Measurements from ENCODE around the gene NCF4.

NCF4 gene

DNA sequence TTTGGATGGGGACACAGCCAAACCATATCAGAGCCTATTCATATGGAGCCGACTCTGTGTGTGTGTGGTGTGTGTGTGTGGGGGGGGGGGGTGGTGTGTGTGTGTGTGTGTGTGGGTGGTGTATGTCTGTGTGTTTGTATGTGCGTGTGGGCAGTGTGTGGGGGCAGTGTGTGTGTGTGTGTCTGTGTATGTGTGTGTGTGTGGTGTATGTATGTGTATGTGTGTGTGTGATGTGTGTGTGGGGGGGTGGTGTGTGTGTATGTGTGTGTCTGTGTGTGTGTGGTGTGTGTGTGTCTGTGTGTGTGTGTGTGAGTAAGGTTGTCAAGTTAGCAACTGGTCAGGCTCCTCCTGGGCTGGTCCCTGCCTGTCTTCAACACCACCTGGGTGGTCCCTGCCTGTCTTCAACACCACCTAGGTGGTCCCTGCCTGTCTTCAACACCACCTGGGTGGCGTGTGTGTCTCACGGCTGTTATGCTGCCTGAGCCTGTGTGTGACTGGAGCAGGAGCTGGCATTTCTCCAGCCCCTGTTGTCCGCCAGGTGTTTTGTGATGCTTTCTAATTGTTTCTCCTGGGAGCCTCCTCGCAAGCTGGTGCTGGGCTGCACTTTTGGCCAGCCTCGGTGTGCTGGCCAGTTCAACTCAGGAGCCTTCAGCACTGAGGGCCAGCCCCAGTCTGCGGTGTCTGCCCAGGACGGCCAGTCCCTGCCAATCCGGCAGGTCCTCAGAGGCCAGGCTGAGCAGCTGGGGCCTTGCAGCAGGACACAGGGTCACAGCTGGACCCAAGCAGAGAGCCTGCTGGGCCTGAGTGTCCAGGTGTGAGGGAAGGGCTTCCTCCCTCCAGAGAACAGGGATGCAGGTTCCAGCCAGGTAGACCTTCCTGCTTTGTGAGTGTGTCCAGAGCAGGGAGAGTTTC, 22.4 kb upstream of the NCF4 start:
- no peak for DNase-seq

DNA sequence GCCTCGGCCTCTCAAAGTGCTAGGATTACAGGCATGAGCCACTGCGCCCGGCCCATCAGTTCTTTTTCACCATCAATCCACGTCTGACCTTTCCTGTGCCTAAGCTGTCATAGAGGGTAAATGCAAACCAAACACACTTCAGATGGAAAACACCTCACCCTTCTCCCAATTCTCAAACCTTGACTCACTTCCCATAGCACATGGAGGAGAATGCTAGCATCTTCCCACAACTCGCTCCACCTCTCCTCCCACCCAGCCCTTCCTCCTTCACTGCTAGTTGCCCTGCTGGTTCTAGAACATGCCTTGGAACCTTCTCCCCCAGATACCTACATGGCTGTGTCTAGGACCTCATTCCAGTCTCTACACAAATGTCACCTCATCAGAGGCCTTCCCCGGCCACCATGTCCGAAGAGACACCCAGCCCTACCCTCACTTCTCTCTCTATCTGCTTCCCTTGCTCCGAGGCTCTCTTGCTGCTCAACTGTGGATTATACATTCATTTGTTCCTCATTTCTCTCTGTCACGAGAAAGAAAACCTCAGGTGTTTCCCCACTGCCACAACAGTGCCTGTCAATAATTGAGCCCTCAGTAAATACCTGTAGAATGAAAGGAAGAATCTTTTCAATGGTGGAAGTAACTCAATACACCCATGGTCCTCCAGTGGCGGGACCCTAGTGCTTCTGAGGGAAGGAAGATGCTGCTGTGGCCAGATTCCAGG, 21.3 kb upstream of the NCF4 start:
- DNase-seq, result no peak

DNA sequence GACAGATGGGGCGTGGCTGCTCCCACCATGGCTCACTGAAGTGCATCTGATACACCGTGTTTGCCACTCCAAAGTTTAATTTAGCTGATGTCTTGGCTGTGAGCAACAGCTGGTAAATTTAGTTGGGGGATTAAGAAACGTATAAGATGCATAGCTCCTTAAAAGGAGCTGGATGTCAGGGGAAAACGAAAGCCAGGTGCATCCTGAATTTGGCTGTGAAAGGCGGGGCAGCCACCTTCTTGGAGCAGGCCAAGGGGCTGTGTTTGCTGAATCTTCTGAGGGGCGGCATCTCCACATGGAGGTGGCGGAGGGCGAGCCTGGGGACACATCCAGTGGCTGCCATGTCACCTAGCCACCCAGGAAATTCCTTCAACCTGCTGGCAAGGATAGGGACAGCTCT, 20.7 kb upstream of the NCF4 start:
- DNase-seq, result no peak

DNA sequence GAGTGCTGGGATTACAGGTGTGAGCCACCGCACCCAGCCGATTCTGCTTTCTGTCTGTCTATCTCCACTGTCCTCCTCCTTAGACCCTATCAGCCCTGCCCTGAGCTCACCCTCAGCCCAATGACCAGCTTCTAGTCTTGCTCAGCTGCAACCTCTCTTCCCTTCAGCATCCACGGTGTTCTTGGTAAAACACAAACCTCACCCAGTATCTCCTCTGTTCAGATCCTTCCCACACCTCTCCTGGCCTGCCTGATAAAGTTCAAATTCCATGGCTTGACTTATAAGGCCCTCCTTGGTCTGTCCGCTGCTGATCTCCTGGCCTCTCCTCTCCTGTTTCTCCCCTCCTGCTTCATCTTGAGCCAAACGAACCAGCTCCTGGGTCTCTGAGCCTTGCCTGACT, 14.5 kb upstream of the NCF4 start:
- no peak for DNase-seq

DNA sequence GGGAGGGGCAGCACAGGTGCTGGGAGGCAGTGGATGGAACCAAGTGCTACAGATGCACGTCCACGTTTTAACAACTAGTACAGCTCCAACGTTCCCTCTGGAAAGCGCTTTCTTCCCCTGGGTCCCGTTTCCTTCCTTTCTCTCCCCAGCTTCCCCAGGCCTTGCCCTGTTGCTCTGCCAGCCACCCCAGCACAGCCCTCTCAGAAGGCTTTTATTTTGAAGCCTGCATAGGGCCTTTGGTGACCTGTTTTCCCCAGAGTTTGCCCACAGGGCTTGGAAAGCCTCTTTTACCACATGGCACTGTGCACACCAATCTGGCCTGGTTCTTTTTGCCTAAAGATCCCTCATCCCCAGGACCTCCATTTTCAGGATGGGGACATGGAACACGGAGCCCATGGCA, 13.9 kb upstream of the NCF4 start:
- DNase-seq, result no peak

DNA sequence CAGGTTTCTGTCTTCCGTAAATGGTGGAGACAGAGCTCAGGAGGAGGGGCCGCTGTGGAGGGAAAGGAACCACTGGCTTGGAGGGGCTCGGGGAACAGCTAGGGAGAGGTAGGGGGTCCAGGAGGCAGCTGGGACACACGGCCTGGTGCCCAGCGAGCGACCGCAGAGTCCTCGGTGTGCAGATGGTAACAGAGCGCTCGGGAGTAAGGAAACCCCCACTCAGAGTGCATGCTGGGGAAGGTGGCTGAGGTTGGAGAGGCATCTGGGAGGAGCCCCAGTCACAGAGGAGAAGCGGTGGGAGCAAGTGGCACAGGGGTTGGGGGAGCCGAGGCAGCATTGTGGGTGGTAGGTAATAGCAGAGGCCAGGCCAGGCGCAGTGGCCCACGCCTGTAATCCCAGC, 10.8 kb upstream of the NCF4 start:
- no peak for DNase-seq

DNA sequence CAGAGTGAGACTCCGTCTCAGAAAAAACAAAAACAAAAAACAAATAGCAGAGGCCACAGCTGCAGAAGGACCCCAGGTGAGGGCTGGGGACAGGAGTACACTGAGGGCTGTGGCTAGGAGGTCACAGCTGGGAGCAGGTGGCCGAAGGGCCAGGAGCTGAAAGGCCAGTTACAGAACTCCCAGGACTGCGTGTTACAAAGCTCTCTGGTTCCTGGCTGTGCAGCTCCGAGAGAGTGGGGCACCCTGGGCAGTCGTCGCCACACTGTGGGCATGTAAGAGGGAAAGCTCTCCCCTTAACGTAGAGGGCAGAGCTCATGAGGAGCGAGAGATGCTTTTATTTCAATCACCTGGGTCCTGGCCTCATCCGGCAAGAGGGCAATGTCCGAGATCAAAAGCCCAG, 10.1 kb upstream of the NCF4 start:
- DNase-seq, result no peak

DNA sequence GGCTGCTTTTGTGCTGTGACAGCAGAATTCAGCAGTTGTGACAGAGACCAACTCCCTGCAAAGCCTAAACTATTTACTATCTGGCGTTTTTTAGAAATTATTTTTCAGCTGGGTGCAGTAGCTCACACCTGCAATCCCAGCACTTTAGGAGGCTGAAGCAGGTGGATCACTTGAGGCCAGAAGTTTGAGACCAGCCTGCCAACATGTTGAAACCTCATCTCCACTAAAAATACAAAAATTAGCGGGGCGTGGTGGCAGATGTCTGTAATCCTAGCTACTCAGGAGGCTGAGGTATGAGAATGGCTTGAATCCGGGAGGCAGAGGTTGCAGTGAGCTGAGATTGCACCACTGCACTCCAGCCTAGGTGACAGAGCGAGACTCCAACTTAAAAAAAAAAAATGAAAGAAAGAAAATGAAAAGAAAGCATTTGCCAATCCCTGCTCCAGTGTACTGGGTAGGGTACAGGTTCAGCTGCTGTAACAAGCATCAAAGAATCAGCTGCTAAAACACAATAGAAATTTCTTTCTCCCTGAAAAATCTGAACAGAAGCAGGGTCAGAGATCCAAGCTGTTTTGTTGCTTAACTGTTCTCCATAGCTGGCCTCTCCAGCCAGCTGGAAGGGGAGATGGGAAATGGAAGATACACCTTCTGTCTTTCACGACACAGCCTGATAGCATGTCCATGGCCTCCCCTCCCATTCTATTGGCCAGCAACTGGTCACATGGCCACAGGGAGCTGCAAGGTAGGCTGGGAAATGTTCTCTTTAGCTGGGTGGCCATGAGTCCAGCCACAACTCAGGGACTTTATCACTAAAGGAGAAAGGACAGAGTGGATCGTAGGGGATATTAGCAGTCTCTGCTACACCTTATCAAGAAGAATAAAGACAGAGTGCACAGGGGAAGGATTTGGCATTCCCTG, 8.5 kb upstream of the NCF4 start:
- no peak for DNase-seq

DNA sequence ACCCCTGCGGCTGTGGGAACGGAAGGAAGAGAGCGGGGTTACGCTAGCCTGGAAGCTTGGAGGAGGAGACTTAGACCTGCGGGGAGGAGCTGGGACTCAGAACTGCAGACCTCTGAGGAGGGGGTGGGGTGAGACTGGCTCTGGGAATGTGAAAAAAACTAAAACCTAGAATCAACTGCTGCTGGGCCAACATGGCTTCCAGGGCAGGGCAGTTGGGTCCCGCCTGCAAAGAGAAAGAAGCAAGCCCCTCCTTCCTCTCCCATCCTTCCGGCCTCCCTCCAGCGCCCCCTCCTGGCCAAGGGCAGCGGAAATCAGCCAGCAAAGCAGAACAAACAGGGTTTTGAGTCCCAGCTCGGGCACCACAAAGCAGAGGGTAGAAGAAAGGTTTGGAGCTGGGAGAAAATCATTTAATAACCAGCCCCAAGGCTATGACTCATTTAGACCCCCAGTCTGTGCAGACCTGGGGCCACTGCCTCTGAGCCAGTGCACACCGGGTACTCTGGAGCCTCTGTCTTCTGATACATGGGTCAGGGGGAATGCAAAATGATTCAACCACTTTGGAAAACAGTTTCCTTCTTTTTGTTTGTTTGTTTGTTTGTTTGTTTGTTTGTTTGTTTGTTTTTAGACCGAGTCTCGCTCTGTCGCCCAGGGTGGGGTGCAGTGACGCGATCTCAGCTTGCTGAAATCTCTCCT, 7.3 kb upstream of the NCF4 start:
- peak; percentile 9 to 40 for DNase-seq

DNA sequence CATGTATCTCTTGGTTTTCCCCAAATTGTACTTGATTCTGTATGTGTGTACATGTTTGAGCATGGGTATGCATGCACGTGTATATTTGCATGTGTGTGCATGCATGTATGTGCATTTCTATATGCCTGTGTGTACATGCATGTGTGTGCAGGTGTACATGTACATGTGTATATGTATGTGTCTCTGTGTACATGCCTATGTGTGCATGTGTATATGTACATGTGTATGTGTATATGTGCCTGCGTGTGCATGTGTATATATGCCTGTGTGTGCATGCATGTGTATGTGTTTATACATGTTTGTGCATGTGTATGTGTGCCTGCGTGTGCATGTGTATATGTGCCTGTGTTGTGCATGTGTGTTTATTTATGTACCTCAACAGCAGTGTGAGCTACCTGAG, 5.3 kb upstream of the NCF4 start:
- no peak for DNase-seq

DNA sequence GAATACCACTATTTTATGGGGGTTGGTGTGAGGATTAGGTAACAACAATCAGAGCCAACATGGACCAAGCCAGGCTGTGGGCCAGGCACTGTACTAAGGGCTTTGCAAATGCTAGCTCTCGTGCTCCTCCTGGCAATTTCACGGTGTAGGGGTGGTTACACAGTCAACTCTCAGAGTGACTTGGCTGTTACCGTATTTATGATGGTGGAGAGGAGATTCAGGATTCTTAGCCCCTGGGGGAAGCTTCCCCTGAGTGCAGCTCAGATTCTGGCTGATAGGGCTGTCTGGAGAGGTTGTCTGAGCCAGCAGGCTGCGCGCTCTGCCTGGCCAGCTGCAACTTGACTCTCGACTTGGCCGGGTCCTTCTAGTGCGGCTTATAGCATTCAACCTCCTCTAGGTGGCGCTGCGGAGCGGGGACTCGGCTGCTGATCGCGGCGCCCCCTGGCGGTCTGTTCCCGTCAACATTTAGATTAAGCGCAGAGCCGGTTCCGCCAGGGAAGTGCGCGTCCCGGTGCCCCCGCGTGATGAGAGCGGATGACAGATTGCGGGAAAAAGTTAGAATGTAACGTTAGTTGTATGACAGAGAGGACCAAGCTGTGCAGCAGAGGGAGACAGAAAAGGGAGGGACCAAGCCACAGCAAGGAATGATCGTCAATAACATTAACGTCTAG, 4.5 kb upstream of the NCF4 start:
- DNase-seq, result peak; percentile 63 to 89

DNA sequence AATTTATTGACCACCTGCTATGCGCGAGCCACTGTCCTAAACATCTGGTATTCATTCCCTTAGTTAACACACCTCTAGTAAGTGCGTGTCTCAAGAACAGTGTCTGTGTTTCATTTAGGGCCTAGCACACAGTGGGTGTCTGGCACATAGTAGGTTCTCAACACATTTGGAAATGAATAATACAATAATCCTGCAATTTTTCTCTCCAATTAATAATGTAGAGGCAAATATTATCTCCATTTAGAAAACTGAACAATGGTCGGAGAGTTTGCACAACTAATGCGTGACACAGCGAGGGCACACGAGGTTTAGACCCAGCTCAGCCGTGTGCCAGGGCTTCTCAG, 4.0 kb upstream of the NCF4 start:
- no peak for DNase-seq

DNA sequence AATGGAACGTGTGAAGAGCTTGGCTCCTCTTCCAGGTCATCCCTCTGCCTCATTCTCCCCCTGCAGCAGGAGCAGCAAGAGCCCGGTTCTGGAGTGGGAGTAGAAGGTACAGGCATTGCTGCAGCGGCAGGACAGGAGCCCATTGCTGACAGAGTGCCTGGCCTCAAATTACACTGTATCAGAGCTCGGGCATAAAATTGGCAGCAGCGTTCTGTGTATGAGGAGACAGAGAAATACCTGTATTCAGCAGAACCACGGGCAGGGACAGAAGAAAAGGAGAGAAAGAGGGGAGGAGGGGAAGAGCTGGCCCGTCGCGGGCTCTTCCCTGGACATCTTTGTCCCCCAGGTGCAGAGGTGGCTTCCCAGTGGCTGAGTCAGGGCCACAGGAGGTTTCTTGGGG, 2.6 kb upstream of the NCF4 start:
- DNase-seq, result no peak

DNA sequence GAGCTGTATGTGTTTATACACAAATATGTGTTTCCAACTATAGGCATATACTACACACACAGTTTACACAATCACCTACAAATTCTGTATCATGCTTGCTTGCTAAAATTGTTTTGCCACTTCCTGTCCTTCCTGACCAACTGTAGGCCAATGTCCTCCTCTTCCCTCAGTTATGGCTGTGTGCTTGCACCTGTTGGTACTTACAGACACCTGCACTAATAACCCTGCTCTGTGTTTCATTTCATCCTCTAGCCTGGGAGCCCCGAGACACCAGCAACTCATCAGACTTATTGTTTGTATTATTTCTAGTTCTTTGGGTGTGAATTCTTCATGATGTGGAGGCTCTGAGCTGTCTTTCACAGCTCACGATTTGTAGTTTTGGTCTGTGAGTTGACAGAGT, 1.8 kb upstream of the NCF4 start:
- no peak for DNase-seq

DNA sequence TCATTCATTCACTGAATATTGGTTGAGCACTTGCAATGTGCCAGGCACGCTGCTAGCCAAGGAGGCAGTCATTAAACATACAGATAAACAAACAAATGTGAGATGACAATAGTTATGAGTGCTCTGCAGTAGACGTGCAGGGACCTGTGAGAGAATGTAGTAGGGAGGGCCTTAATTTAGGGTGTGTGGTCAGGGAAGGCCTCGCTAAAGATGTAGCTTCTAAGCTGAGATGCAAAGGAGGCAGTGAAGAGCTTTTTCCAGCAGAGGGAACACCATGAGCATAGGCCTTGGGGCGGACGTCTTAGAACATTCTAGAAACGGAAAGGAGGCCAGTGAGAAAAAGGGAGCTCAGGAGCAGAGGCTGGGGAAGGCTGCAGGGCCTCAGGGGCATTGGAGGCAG, 789 bp upstream of the NCF4 start:
- no peak for DNase-seq

DNA sequence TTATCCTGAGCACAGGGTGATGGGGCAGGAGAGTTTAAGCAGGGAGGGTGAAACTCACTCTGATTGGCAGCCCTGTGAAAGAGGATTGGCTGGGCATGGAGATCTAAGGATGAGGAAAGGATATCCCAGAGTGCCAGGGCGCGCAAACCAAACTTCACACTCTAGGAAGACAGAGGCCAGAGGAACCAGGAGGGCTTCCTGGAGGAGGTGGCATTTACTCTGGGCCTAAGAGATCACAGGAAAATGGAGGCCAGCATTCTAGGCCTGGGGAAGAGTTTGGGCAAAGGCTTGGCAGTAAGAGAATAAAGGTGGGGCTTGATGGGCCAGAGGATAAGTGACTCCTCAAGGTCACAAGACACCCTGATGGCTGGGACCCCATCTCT, 377 bp upstream of the NCF4 start:
- no peak for DNase-seq

DNA sequence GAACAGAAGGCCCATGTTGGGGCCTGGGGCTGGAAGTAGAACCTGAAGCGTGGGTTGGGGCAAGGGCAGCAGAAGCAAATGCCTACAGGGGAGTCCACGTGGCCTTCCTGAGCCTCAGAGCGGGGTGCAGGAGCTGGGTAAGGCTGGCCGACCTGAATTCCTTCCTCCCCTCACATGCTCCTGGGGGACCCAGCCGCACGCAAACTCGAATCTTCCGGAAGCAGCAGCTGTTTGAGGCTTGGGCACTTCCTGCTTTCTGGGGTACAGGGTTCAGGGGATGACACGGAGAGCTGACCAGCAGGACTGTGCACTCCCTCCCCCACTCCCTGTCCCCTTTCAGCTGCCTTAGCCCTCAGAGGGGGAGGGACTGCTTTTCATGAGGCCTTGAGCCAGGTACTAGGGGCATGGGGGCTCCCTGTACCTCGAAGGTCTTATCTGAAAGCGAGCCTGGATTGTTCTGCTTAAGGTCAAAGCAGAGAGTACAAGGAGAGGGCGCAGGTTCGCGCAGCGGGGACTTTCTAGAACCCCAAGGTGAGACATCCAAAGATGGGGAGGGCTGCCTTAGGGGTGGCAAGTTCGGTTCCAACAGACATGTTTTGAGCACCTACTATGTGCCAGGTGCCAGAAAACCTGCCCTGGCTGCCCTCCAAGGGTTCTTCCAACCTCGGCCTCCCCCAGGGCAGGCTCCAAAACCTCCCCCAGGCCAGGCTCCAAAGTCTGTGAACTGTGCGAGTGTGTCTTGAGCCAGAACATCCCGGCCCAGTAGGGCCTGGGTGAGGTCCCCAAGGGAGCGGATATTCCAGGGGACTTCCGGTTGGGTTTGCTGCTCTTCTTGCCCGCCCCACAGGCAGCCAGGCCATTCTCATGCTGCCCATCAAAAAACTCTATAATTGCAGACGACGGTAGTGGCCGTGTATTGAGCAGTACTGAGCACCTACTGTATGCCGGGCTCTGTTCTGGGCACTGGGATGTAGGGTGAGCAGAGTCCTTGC, 1.7 kb downstream of the NCF4 start:
- no peak for DNase-seq

DNA sequence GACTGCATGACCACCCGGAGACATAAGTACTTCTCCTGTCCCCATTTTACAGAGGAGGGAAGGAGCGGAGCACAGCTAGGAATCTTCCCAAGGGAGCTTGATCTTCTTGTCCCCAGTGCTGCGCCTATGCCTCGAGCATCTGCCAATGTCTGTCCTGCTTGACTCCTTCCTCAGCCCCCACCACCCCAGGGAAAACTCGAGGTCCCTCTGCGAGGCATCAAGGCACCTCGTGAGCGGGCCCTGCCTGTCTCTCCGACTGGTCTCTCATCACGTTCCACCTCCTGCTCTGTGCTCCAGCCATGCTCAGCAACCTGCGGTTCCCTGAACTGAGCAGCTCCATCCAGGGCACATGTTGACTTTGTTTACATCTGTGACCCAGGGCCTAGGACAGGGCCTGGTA, 2.5 kb downstream of the NCF4 start:
- no peak for DNase-seq

DNA sequence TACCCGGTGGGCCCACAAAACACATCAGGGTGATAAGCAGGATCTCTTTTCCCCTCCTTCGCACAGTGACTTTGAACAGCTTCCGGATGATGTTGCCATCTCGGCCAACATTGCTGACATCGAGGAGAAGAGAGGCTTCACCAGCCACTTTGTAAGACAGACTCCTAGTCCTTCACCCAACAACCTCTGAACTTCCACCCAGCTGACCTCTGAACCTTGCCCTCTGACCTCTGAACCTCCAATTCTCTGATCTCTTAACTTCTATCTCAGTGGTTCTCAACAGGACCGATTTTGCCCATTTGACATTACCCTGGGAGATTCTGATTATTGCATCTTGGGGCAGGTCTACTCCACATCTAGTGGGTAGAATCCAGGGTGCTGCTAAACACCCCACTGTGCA, 3.2 kb downstream of the NCF4 start:
- no peak for DNase-seq

DNA sequence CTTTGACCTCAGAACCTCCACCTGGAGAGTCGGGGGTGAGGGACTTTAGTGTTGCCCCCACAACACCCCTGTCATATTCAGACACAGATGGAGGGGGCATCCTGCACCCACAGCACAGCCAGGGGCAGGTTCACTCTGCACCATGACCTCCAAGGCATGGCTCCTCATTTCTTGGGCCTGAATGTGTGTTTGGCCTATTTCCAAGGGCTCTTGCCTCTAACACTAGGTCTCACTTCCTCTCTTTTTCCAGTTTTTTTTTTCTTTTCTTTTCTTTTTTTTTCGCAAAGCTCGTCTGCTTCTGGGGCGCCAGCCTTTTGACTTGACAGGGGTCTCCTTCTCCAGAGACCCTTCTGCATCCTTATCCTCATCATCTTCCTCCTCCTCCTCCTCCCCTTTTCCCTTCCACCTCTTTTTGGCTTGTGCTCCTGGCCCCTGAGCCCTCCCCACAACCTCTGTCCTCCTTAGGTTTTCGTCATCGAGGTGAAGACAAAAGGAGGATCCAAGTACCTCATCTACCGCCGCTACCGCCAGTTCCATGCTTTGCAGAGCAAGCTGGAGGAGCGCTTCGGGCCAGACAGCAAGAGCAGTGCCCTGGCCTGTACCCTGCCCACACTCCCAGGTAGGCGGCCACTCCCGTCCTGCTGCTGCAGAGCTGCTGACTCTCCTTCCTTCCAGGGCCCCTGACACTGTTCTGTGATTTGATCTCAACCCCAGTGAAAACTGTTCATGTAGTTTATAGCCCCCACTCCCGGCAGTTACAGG, 3.8 kb downstream of the NCF4 start:
- DNase-seq, result no peak
